Fibroblast of mammary gland (primary cell): ENCODE results near the gene FAIM2.

ENCODE experiments used
- DNase-seq: peaks from one replicate; pipeline ENCODE4 v3.0.0-alpha.2; 2010; ENCODE audit warnings: low read depth
- H3K4me3 ChIP-seq: 2 replicates; pipeline ENCODE4 v1.5.1; 2011; ENCODE audit warnings: low read depth, mild to moderate bottlenecking, low read length, moderate library complexity; ENCODE audit not compliant: control insufficient read depth
- TF ChIP-seq, protein P1 (sequence below): conservative IDR thresholded peaks from 2 replicates; pipeline ENCODE4 v1.5.1; 2011; ENCODE audit warnings: low read depth, low read length, inconsistent platforms; ENCODE audit not compliant: control insufficient read depth, insufficient read depth

Gene FAIM2

DNA sequence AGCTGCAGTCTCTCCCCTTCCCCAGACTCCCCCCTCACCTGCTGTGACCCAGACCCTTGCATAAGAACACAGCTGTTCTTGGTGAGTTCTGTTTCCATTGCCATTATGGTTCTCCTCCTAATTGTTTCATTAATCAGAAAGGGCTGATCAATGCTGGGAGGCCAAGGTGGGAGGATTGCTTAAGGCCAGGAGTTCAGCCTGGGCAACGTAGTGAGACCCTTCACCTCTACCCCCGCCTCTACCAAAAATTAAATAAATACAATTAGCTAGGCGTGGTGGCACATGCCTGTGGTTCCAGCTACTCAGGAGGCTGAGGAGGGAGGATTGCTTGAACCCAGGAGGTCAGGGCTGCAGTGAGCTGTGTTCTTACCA is 17.2 kb upstream of the FAIM2 start:
- no peak for DNase-seq
- no peak overlapping the region for H3K4me3 ChIP-seq
- TF ChIP-seq, protein P1, sequence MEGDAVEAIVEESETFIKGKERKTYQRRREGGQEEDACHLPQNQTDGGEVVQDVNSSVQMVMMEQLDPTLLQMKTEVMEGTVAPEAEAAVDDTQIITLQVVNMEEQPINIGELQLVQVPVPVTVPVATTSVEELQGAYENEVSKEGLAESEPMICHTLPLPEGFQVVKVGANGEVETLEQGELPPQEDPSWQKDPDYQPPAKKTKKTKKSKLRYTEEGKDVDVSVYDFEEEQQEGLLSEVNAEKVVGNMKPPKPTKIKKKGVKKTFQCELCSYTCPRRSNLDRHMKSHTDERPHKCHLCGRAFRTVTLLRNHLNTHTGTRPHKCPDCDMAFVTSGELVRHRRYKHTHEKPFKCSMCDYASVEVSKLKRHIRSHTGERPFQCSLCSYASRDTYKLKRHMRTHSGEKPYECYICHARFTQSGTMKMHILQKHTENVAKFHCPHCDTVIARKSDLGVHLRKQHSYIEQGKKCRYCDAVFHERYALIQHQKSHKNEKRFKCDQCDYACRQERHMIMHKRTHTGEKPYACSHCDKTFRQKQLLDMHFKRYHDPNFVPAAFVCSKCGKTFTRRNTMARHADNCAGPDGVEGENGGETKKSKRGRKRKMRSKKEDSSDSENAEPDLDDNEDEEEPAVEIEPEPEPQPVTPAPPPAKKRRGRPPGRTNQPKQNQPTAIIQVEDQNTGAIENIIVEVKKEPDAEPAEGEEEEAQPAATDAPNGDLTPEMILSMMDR = no peak

DNA sequence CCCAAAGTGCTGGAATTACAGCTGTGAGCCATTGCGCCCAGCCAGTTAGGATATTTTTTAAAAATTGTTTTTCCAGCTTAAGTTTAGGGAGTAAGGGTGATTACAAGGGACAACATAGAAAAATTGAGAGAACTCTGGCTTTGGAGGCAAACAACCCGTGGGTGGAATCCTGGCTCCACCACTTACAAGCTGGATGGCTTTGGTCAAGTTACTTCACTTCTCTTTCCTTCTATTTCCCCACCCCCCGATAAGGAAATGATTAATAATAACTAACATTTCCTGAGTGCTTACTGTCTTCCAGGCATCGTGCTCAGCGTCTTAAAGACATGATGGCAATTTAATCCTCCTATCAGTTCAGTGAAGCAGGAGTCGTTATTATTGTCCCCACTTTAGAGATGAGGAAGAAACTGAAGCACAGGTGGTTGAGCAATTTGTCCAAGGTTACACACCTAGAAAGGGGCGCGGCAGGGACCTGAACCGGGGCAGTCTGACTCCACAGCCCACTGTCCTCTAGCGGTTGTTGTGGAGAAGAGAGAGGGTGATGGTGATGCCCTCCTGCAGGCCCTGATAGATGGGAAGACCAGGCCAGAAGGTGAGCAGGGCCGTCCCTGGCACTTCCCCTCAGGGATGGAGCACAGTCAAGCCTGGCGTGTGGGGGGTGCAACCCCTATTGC is 16.7 kb upstream of the FAIM2 start:
- peak; percentile 67 for DNase-seq
- TF ChIP-seq, protein P1 = no peak
- no peak overlapping the region for H3K4me3 ChIP-seq

DNA sequence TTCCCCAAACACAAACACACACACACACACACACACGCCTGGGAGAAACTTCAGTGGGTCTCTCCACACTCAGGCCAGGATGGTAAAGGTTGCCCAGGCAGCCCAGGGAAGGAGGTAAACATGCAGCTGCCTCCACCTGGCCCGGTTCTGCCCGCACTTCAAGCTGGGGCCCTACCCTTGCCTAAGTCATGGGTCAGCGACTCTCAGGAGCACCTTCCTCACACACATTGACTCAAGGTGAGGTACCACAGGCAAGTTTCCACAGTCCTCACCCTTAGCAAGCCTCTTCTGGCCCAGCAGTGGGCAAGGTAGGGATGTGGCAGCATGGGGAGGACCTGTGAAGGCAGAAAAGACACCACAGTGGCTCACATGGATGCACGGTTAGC is 14.1 kb upstream of the FAIM2 start:
- no peak overlapping the region for H3K4me3 ChIP-seq
- TF ChIP-seq, protein P1 = no peak
- no peak for DNase-seq

DNA sequence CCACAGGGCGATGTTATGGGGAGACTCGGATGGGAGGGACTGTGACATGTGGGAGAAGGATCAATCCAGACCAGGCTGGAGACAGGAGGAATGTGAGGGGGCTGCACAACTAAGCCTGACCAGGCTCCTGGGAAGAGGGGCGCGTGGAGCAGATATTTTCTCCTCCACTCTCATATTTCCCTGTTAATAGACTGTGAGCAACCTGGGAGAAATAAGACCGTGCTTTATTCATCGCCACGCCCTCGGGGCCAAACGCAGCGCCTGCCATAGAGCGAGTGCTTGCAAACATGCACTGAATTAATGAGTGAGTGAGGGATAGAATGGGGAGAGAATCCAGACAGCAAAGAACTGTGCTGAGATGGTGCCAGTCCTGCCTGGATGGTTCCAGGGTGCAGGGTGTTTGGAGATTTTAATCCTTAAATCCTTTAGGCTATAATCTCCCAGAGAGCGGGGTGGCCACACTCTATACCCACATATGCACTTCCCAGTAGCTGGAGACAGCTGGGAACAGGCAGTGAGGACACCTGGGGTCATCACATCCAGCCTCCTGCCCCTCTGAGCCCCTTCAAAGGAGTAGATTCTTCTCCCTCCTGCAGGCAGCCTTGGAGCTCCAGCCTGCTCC is 13.6 kb upstream of the FAIM2 start:
- TF ChIP-seq, protein P1 = no peak
- no peak overlapping the region for H3K4me3 ChIP-seq
- no peak for DNase-seq

DNA sequence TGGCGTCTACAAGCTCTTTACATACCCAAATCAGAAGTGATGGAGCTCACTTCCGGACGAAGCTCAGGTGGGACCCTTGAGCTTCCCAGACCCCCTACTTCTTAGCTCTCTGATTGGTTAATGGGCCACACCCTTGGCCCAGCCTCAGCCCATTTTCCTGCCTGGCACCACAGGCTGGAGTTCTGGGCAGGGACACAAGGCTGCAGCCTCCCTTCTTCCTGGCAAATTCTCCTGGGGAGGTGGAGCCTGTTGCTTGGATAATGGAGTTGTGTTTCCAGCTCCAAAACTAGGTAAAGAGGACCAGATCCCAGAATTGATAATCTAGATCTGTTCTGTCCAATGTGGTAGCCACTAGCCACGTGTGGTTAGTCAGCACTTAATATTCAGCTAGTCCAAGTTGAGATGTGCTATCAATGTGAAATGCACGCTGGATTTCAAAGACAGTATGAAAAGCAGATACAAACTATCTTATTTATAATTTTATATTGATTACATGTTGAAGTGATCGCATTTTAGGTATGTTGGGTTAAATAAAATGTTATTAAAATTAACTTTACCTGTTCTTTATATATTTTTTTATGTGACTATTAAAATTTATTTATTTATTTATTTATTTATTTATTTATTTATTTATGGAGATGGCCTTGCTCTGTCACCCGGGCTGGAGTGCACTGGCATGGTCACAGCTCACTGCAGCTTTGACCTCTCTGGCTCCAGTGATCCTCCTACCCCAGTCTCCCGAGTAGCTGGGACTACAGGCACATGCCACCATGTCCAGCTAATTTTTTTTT is 12.6 kb upstream of the FAIM2 start:
- TF ChIP-seq, protein P1 = no peak
- no peak for DNase-seq
- no peak overlapping the region for H3K4me3 ChIP-seq

DNA sequence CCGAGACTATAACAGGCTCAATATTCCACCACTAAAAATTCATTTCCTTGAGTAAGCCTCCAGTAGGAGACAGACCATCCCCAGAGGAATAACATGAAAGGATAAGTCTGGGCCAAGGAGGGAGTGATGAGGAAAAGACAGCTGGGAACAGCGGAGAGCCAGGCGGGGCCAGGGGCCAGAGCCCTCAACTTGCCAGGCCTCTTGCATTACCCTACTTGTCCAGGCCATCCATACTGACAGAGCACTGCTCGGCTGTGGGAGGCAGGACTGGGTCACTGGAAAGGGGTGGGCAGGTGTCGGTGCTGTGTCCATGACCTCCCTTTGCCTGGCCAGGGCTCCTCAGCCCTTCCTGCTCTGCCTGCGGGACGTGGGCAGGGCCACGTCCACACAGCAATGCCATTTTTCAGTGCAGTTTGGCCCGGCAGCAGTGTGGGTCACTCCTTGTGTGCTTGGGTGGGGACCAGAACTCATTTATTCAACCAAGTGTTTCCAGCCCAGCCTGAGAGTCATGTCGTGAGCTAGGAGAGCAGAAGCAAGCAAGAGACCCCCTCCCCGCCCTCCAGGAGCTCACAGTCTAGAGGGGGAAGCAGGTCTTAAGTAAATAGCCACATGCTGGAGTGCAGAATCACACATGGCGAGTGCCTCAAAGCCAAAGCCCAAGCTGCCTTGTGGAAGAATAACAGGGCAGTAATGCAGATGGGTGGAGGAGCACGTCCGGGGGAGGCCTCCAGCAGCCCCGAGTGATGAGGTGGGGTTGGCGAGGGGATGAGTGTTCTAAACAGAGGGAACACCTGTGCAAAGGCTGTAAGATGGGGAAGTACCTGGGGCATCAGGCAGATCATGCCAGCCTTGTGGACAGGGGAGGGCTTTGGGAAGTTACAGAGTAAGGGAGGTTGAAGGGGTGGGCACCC is 8.9 kb upstream of the FAIM2 start:
- TF ChIP-seq, protein P1 = no peak
- DNase-seq = no peak
- H3K4me3 ChIP-seq = no peak overlapping the region
